IMR-90 (cell line): ENCODE results near the gene PMM2. TPM values are rescaled to one million over a fixed set of nuclear protein-coding genes. Genes with fewer than 3 reads are reported as not detected.

Experiments used
- ATAC-seq: fragments of 200-7000 bp; cut with Tn5 transposase; 2 replicates; pipeline ENCODE4 v1.9.1; 2020; ENCODE audit warnings: low read depth, mild to moderate bottlenecking, moderate library complexity
- BruUV-seq: library from RNA; stranded (reverse); fragments of 400-500 nt; replicated peaks from 2 replicates; lab custom pipeline; 2021; lab: Mats Ljungman, UMichigan
- CTCF ChIA-PET: fragments of 300-600 bp; formaldehyde crosslinking; extraction: SDS; loops from one replicate; lab custom pipeline; 2021; ENCODE audit warnings: antibody characterized with exemption; lab: Yijun Ruan, JAX
- POLR2A ChIA-PET: fragments of 300-600 bp; sonication (Branson Sonifier 250); formaldehyde crosslinking; loops from one replicate; lab custom pipeline; 2022; ENCODE audit warnings: antibody characterized with exemption; ENCODE audit not compliant: unreplicated experiment; lab: Charles Lee
- DNase-seq: peaks from one replicate; pipeline ENCODE4 v3.0.0; 2013
- H2AFZ ChIP-seq: replicated peaks from 2 replicates; pipeline ENCODE3; 2013; ENCODE audit warnings: low read length, mild to moderate bottlenecking; ENCODE audit not compliant: poor library complexity
- H2AK5ac ChIP-seq: 2 replicates; pipeline ENCODE4 v1.6.1; 2013; ENCODE audit warnings: low read depth, low read length, inconsistent platforms
- H2AK9ac ChIP-seq: replicated peaks from 2 replicates; pipeline ENCODE3; 2013; ENCODE audit warnings: mild to moderate bottlenecking, low read depth, low read length, moderate library complexity; ENCODE audit not compliant: poor library complexity
- H2BK120ac ChIP-seq: 2 replicates; pipeline ENCODE4 v1.6.1; 2013; ENCODE audit warnings: low read depth, low read length, inconsistent platforms
- H2BK15ac ChIP-seq: 3 replicates; pipeline ENCODE4 v1.6.1; 2013; ENCODE audit warnings: low read depth, low read length, inconsistent platforms
- H2BK20ac ChIP-seq: 2 replicates; pipeline ENCODE4 v1.6.1; 2013; ENCODE audit warnings: low read depth, mild to moderate bottlenecking, inconsistent platforms, low read length, moderate library complexity
- H2BK5ac ChIP-seq: 2 replicates; pipeline ENCODE4 v1.6.1; 2013; ENCODE audit warnings: mild to moderate bottlenecking, low read depth, low read length, inconsistent platforms; ENCODE audit not compliant: poor library complexity, severe bottlenecking
- H3K14ac ChIP-seq: replicated peaks from 2 replicates; pipeline ENCODE4 v1.6.1; 2013; ENCODE audit warnings: low read depth, low read length, inconsistent platforms
- H3K18ac ChIP-seq: 2 replicates; pipeline ENCODE4 v1.6.1; 2013; ENCODE audit warnings: low read depth, low read length, control low read depth
- H3K23ac ChIP-seq: 2 replicates; pipeline ENCODE4 v1.6.1; 2013; ENCODE audit warnings: low read depth, low read length, inconsistent platforms
- H3K27ac ChIP-seq: 2 replicates; pipeline ENCODE4 v1.5.1; 2013; ENCODE audit warnings: mild to moderate bottlenecking, control low read depth, low read length; ENCODE audit not compliant: insufficient read depth
- H3K27me3 ChIP-seq: 2 replicates; pipeline ENCODE4 v1.6.1; 2013; ENCODE audit warnings: low read length; ENCODE audit not compliant: control insufficient read depth, insufficient read depth
- H3K36me3 ChIP-seq: 2 replicates; pipeline ENCODE4 v1.6.1; 2013; ENCODE audit warnings: low read length, mixed read lengths; ENCODE audit not compliant: control insufficient read depth, insufficient read depth
- H3K4ac ChIP-seq: 2 replicates; pipeline ENCODE4 v1.6.1; 2013; ENCODE audit warnings: low read depth, low read length, inconsistent platforms
- H3K4me1 ChIP-seq: 2 replicates; pipeline ENCODE4 v1.6.1; 2013; ENCODE audit warnings: low read length, mixed read lengths; ENCODE audit not compliant: control insufficient read depth, insufficient read depth
- H3K4me2 ChIP-seq: 2 replicates; pipeline ENCODE4 v1.6.1; 2013; ENCODE audit warnings: low read depth, mild to moderate bottlenecking, control low read depth, low read length, moderate library complexity
- H3K4me3 ChIP-seq: 2 replicates; pipeline ENCODE4 v1.5.1; 2013; ENCODE audit warnings: low read depth, mild to moderate bottlenecking, control low read depth, low read length, moderate library complexity; ENCODE audit not compliant: insufficient read depth
- H3K56ac ChIP-seq: 2 replicates; pipeline ENCODE4 v1.6.1; 2013; ENCODE audit warnings: low read length, inconsistent platforms; ENCODE audit not compliant: insufficient read depth; ENCODE audit errors: extremely low read depth
- H3K79me1 ChIP-seq, 2 experiments: 2 replicates each; pipeline ENCODE4 v1.6.1; 2013; ENCODE audit warnings: low read length in 2 of 2, inconsistent platforms in 1 of 2, low read depth in 1 of 2
- H3K9ac ChIP-seq: 2 replicates; pipeline ENCODE4 v1.6.1; 2013; ENCODE audit warnings: low read depth, low read length, control low read depth
- H3K9me1 ChIP-seq: 2 replicates; pipeline ENCODE4 v1.6.1; 2013; ENCODE audit warnings: low read length, inconsistent platforms; ENCODE audit not compliant: insufficient read depth
- H3K9me3 ChIP-seq: 2 replicates; pipeline ENCODE4 v1.6.1; 2013; ENCODE audit warnings: low read length; ENCODE audit not compliant: control insufficient read depth, insufficient read depth
- H4K20me1 ChIP-seq: 2 replicates; pipeline ENCODE4 v1.6.1; 2013; ENCODE audit warnings: low read length, inconsistent platforms; ENCODE audit not compliant: insufficient read depth
- H4K5ac ChIP-seq: 2 replicates; pipeline ENCODE4 v1.6.1; 2013; ENCODE audit warnings: mild to moderate bottlenecking, low read depth, low read length, control low read depth
- H4K8ac ChIP-seq, 2 experiments: 2 replicates each; pipeline ENCODE4 v1.6.1; 2013; ENCODE audit warnings: low read depth in 2 of 2, low read length in 2 of 2, control low read depth in 1 of 2, inconsistent platforms in 1 of 2
- H4K91ac ChIP-seq: 2 replicates; pipeline ENCODE4 v1.6.1; 2013; ENCODE audit warnings: low read depth, low read length, inconsistent platforms; ENCODE audit not compliant: insufficient read depth
- CEBPB ChIP-seq: IDR thresholded peaks from 2 replicates; pipeline ENCODE4 v1.6.1; 2012; ENCODE audit warnings: low read depth, low read length, improper control_type of control experiment
- MAZ ChIP-seq: IDR thresholded peaks from 2 replicates; pipeline ENCODE4 v1.6.1; 2012; ENCODE audit warnings: low read depth, mild to moderate bottlenecking, low read length, improper control_type of control experiment, moderate library complexity, borderline replicate concordance
- RAD21 ChIP-seq: IDR thresholded peaks from 2 replicates; pipeline ENCODE4 v1.6.1; 2012; ENCODE audit warnings: low read length, improper control_type of control experiment
- RCOR1 ChIP-seq: IDR thresholded peaks from 2 replicates; pipeline ENCODE4 v1.6.1; 2012; ENCODE audit warnings: mild to moderate bottlenecking, low read length, improper control_type of control experiment; ENCODE audit not compliant: insufficient replicate concordance
- RFX5 ChIP-seq: IDR thresholded peaks from 2 replicates; pipeline ENCODE4 v1.8.0; 2012; ENCODE audit warnings: low read depth, mild to moderate bottlenecking, low read length, moderate library complexity
- WGBS, 2 experiments: methylation state at CpG; one replicate each; pipeline versions ENCODE4 v1.1.5 to v1.1.7; 2013; ENCODE audit warnings: missing lambda C conversion rate in 2 of 2; ENCODE audit not compliant: insufficient read length in 1 of 2; ENCODE audit errors: extremely low coverage in 2 of 2; 5-methylcytosine and 5-hydroxymethylcytosine counted together
- dilution Hi-C: fragments of 300-500 bp; cut with HindIII; formaldehyde crosslinking; loops from one replicate; pipeline ENCODE4 v1.14.3; 2018; ENCODE audit warnings: low sequenced_read_pairs; ENCODE audit not compliant: unreplicated experiment
- in situ Hi-C: fragments of 300-500 bp; cut with MboI; formaldehyde crosslinking; loops from 3 replicates; pipeline ENCODE4 v1.14.3; 2019; ENCODE audit warnings: low sequenced_read_pairs, inconsistent platforms, mixed read lengths
- intact Hi-C: fragments of 100-400 bp; cut with micrococcal nuclease; formaldehyde crosslinking; loops from 2 replicates; pipeline ENCODE4 v1.10.0; 2022
- polyA plus RNA-seq, 3 experiments: library from polyadenylated mRNA; depleted of rRNA; stranded (reverse); fragments of >200 nt; gene quantifications; 2 replicates each; pipeline ENCODE4 v1.2.3, GENCODE V29; 2012; ENCODE audit warnings: low replicate concordance in 1 of 3
- total RNA-seq: library from RNA; depleted of rRNA; stranded (reverse); fragments of >200 nt; gene quantifications from 2 replicates; pipeline ENCODE4 v1.2.3, GENCODE V29; 2012
- TF ChIP-seq, protein P1 (sequence below): fragments of 150-350 bp; IDR thresholded peaks from 2 replicates; pipeline ENCODE4 v1.6.1; 2016; ENCODE audit warnings: low read depth, mild to moderate bottlenecking, low read length, moderate library complexity, borderline replicate concordance
- TF ChIP-seq, protein P2 (sequence below): fragments of 150-350 bp; IDR thresholded peaks from 2 replicates; pipeline ENCODE4 v1.6.1; 2017; ENCODE audit warnings: mild to moderate bottlenecking, antibody characterized with exemption, low read length, low read depth

Gene PMM2
- total and polyA plus RNA-seq, 2 of the 4 experiments (the other 2 are of a cell fraction) = 25.8 to 38.9 TPM

DNA sequence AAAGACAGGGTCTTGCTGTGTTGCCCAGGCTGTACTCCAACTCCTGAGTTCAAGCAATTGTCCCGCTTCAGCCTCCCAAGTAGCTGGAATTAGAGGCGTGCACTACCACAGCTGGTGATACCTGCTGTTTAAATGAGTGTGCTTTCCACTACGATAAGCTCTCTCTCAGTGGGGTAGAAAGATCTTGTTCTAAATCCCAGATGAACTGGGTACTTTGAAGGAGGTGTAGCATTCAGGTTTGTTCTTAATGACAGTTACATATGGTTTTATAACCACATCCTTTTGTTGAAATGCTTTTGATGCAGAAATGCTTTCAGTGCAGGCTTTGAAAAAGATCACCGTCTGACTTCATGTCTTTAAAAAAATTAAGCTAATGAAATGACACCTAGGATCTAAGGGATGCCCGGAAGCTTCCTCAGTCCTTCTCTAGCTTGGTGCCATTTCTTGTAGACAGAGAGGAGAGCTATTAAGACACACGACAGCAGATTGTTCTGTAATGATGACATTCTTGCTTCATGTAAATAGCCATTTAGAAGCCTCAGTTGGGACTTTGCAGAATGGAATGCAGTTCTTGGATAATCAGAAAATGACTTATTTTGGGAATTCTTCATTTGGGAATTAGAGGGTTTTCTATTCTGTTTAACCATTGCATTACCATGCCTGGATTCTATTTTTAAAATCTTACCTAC, 19.5 kb downstream of the PMM2 start:
- Histone ChIP-seq H3K36me3 (peaks cover 65% of the 10 kb centered on the region), H4K8ac (no peak overlapping the region), H3K27ac (no peak overlapping the region), H4K20me1 (peaks cover 18% of the 10 kb centered on the region), H2AFZ (no peak overlapping the region), H3K9ac (no peak overlapping the region), H3K4me3 (no peak overlapping the region), H3K4ac (no peak overlapping the region), H3K27me3 (no peaks in the 10 kb centered on the region), H3K18ac (no peak overlapping the region), H2BK120ac (no peak overlapping the region), H3K14ac (no peak overlapping the region), H2BK15ac (no peak overlapping the region), H3K9me3 (no peaks in the 10 kb centered on the region), H2AK9ac (no peak overlapping the region), H3K56ac (no peak overlapping the region), H3K4me2 (no peak overlapping the region), H4K5ac (no peak overlapping the region), H3K79me1 (peaks cover 36 to 63% of the 10 kb centered on the region in 2 experiments), H3K23ac (no peak overlapping the region), H2AK5ac (no peak overlapping the region), H2BK20ac (no peak overlapping the region), H4K91ac (no peak overlapping the region), H2BK5ac (peak overlapping the region; percentile 1), H3K4me1 (no peaks in the 10 kb centered on the region), H3K9me1 (peaks cover 9% of the 10 kb centered on the region; the same call in 1 of the 2 replicates)
- WGBS, 2 experiments = 83% methylated on average over 3 of the region's 6 CpGs; no CpG with 5 or more reads in 1 of the 2 experiments
- ChIA-PET POLR2A (no interaction called here), CTCF (interaction anchor here (0.8 kb wide), 1 partner anchor 13 kb away, joined by 3 read pairs; no protein-coding TSS in a partner anchor)
- DNase-seq (peak; percentile 35), ATAC-seq (peak; percentile 83)
- dilution Hi-C loops (no loop called here), in situ Hi-C loops (no loop called here), intact Hi-C loops (no loop called here)
- TF ChIP-seq RFX5 = no peak
- TF ChIP-seq, protein P1, sequence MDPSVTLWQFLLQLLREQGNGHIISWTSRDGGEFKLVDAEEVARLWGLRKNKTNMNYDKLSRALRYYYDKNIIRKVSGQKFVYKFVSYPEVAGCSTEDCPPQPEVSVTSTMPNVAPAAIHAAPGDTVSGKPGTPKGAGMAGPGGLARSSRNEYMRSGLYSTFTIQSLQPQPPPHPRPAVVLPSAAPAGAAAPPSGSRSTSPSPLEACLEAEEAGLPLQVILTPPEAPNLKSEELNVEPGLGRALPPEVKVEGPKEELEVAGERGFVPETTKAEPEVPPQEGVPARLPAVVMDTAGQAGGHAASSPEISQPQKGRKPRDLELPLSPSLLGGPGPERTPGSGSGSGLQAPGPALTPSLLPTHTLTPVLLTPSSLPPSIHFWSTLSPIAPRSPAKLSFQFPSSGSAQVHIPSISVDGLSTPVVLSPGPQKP = no peak
- TF ChIP-seq, protein P2, sequence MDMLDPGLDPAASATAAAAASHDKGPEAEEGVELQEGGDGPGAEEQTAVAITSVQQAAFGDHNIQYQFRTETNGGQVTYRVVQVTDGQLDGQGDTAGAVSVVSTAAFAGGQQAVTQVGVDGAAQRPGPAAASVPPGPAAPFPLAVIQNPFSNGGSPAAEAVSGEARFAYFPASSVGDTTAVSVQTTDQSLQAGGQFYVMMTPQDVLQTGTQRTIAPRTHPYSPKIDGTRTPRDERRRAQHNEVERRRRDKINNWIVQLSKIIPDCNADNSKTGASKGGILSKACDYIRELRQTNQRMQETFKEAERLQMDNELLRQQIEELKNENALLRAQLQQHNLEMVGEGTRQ = no peak
- no peak for TF ChIP-seq MAZ
- no peak for TF ChIP-seq RCOR1
- TF ChIP-seq RAD21 = no peak
- TF ChIP-seq CEBPB = 0 out of 2 replicates have a peak, but pooled peaks have one; percentile 22
- BruUV-seq = no TSS peak
